Measurements from ENCODE around the gene GLIPR2.

DNA sequence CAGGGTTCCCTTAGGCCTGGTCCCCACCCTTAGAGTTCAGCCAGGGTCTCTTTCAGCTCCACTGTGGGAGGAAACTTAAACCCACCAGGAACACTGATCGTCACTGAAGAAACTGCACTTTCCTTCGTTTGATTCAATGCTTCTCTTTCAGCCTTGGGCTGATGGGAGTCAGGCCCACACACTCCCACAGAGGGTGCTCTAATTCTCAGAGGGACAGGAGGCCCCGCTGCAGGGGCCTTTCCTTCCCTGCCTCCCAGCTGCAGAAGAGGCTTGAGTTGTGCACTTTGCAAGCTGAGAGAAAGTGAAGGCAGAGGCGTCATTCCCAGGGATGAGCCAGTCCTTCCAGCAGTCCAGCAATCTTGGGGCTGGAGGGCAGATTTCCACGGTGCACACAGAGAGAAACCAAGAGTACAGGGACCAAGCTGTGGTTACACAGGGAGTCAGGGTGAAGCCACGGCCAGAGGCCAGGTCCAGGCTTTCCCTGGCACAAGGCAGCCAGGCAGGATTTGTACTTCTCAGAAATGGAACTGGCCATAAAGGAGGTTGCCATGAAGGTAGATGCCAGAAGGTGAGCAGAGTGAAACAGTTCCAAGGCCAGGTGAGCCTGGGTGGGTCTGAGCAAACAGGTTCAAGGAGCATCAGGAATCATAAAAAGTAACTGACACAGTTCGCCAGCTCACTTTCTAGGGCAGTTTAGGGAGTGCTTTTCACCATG lies 10.4 kb upstream of the GLIPR2 start:
- TF ChIP-seq, protein P1, sequence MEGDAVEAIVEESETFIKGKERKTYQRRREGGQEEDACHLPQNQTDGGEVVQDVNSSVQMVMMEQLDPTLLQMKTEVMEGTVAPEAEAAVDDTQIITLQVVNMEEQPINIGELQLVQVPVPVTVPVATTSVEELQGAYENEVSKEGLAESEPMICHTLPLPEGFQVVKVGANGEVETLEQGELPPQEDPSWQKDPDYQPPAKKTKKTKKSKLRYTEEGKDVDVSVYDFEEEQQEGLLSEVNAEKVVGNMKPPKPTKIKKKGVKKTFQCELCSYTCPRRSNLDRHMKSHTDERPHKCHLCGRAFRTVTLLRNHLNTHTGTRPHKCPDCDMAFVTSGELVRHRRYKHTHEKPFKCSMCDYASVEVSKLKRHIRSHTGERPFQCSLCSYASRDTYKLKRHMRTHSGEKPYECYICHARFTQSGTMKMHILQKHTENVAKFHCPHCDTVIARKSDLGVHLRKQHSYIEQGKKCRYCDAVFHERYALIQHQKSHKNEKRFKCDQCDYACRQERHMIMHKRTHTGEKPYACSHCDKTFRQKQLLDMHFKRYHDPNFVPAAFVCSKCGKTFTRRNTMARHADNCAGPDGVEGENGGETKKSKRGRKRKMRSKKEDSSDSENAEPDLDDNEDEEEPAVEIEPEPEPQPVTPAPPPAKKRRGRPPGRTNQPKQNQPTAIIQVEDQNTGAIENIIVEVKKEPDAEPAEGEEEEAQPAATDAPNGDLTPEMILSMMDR (IDR thresholded peaks at IDR 0.05 in 4 of 5, conservative IDR thresholded peaks at IDR 0.05 in 1 of 5), result no peak
- no peak for TF ChIP-seq POLR2A (IDR thresholded peaks at IDR 0.05)
